WERI-Rb-1 (cell line): ENCODE measurements around the gene PACS1.
A peak's percentile ranks its signal among the peaks of the same experiment; 100 is the strongest.

Experiments used
- DNase-seq: peaks from one replicate; pipeline ENCODE4 v3.0.0-alpha.2; 2020
- H3K27ac ChIP-seq: fragments of 250-450 bp; sonication (Bioruptor Pico); 2 replicates; pipeline ENCODE4 v1.5.1; 2020; ENCODE audit warnings: mild to moderate bottlenecking, moderate library complexity
- H3K27me3 ChIP-seq: fragments of 250-450 bp; sonication (Bioruptor Pico); 2 replicates; pipeline ENCODE4 v1.5.1; 2021; ENCODE audit warnings: mild to moderate bottlenecking, low read depth, moderate library complexity; ENCODE audit not compliant: insufficient read depth, severe bottlenecking
- H3K36me3 ChIP-seq: fragments of 250-450 bp; sonication (Bioruptor Pico); 2 replicates; pipeline ENCODE4 v1.5.1; 2020; ENCODE audit warnings: mild to moderate bottlenecking, moderate library complexity
- H3K4me3 ChIP-seq: 2 replicates; pipeline ENCODE4 v1.5.1; 2011; ENCODE audit warnings: low read depth, mild to moderate bottlenecking, control low read depth, low read length
- H3K9me3 ChIP-seq: fragments of 250-450 bp; sonication (Bioruptor Pico); 2 replicates; pipeline ENCODE4 v1.5.1; 2021; ENCODE audit warnings: mild to moderate bottlenecking, moderate library complexity; ENCODE audit not compliant: severe bottlenecking
- CTCF ChIP-seq: IDR thresholded peaks from 2 replicates; pipeline ENCODE4 v1.5.1; 2011; ENCODE audit warnings: low read depth, mild to moderate bottlenecking, control low read depth, inconsistent platforms, low read length

The PACS1 gene

GRCh38 chr11:66267039-66267378 is 196.9 kb downstream of the PACS1 start:
- TF ChIP-seq CTCF: peak; percentile 16; the same call in 1 of the 2 replicates
- no peaks in the 10 kb centered on the region for H3K9me3 ChIP-seq
- no peaks in the 10 kb centered on the region for H3K27me3 ChIP-seq
- DNase-seq: peak; percentile 38
- peak overlapping the region; percentile 70 for H3K4me3 ChIP-seq
- peak overlapping the region; percentile 65 for H3K27ac ChIP-seq
- H3K36me3 ChIP-seq: peaks cover 60% of the 10 kb centered on the region

DNA sequence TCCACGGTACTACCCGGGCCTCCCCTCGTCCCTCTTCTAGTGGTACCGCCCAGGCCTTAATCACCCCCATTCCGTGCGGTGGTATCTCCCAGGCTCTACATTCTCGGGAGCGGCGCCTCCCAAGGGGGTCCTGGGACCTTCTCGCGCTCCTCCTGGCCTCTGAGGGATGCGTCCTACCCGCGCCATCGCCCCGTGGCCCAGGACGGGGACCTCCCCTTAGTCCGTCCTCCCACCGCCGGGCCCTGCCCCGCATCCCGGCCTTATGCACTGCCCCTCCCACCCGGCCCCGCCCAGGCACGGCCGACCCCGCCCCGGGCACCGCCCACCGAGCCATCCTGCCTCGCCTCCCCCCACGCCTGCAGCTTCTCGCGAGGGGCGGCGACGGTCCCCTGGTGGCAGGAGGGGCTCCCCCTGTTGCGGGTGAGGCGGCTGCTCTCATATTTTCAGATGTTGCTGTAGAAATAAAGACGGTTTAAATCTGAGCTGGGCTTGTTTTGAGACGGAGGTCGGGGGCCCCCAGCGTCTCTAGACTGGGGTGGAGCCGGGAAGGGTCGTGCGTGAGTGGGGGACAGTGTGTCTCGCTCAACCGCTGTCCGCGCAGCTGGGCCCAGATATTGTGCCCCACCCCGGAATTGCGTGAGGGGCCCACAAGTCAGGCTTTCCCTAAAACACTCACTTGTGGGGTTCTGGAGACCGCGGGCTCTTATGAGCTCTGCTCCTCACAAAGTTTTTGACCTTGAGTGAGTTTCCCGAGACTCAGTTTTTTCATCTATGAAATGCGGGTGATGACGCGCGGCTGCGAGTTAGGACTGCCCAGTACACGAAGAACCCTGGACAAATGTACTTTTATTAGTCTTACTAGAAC is 197.5 kb downstream of the PACS1 start:
- H3K27ac ChIP-seq: peak overlapping the region; percentile 98
- peak; percentile 87 for DNase-seq
- H3K4me3 ChIP-seq: peak overlapping the region; percentile 70
- no peak for TF ChIP-seq CTCF
- H3K27me3 ChIP-seq: no peaks in the 10 kb centered on the region
- peaks cover 60% of the 10 kb centered on the region for H3K36me3 ChIP-seq
- no peaks in the 10 kb centered on the region for H3K9me3 ChIP-seq

DNA sequence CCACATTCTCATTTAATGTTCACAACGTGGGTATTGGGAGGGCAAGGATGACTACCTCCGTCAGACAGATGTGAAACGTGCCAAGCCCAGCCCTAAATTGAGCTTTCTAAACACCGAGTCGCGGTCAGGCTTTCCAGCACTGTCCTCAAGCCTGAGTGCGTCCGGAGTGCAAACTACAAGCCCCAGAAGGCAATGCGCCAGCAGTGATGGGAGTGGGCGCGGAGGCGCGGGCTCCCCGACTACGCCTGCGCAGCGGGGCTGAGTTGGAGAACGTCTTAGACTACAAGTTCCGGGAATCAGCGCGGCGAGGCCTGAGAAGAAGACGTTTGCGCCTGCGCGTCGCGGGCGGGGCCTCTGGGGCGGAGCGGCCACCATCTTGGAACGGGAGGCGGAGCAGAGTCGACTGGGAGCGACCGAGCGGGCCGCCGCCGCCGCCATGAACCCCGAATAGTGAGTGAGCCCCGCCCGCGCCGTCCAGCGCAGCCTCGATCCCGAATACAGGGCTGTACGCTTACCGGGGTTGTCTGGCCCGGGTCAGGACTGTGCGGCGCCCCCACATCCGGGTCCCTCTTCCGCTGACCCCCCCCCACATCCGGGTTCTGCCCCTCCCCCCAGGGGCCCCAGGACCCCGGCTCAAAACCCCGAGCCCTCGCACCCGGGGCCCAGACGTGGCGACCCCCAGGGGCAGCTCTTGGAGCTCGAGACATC is 198.3 kb downstream of the PACS1 start, which contains the start of gene RAB1B:
TSS of gene RAB1B (plus strand) at position 396 of the 708 bp plus-strand sequence. CDS start at position 437, 41 bp downstream.
- TF ChIP-seq CTCF: no peak
- peak within 1 kb of the TSS; percentile 70 for H3K4me3 ChIP-seq
- peak; percentile 99 for DNase-seq
- H3K36me3 ChIP-seq: peaks cover 60% of the 10 kb centered on the region
- H3K9me3 ChIP-seq: no peaks in the 10 kb centered on the region
- no peaks in the 10 kb centered on the region for H3K27me3 ChIP-seq
- H3K27ac ChIP-seq: peak within 1 kb of the TSS; percentile 98

DNA sequence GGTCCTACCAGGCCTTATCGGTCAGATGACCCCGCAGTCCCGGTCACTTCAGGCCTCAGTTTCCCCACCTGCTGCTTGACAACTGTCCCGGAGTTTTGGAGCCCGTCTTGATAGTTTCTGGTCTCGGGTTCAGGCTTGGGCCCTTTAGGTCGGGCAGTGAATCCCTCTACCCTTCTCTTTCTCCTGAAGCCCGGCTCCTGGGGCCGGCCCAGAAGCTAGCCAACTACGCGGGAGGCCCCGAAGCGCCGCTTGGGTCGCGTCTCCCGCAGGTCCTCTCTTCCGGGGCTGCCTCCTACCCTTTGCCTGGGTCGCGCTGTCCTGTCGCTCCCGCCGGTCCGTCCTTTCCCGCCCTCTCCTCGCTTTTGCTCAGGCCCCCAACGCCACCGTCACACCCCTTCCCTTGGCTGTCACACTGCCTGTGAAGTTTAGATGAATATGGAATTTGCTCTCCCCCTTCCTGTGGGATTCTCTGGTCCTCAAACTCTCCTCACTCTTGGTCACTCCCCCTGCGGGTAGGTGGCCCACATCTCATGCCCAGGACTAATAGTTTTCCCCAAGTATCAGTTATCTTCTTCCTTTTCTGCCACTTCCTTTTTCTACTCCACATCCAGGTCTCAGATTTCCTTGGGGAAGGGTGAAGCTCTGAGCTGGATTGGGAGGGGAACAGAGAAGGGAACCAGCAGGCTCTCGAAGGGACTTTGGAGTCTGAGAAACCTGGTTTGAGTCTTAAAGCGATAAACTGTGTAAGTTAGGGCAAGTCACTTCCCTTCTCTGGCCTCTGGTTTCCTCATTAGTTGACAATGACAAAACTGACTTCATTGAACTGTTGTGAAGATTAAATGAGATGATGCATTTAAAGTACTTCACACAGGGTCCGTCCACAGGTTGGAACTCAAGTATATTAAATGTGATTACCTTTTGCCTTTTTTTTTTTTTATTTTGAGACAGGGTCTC is 199.2 kb downstream of the PACS1 start:
- 0 out of 2 replicates have a peak, but pooled peaks have one; percentile 24 for TF ChIP-seq CTCF
- H3K36me3 ChIP-seq: peaks cover 65% of the 10 kb centered on the region
- H3K9me3 ChIP-seq: no peaks in the 10 kb centered on the region
- H3K27me3 ChIP-seq: no peaks in the 10 kb centered on the region
- peak overlapping the region; percentile 98 for H3K27ac ChIP-seq
- peak; percentile 41 for DNase-seq
- peak overlapping the region; percentile 70 for H3K4me3 ChIP-seq

DNA sequence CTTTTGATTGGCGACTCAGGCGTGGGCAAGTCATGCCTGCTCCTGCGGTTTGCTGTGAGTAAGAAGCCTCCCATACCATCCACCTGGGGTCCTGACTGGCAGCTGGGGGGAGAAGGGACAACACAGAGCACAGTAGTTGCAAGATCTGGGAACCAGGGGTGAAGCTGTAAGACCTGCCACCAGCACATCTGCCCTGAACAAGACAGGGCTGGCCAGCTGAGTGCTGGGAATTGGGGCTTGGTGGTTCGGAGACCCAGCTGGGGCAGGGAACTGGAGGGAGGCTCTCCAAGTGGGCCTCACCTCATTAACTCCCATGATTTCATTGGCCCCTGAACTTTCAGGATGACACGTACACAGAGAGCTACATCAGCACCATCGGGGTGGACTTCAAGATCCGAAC is 201.7 kb downstream of the PACS1 start:
- no peak overlapping the region for H3K27ac ChIP-seq
- no peak overlapping the region for H3K4me3 ChIP-seq
- H3K27me3 ChIP-seq: no peaks in the 10 kb centered on the region
- no peaks in the 10 kb centered on the region for H3K9me3 ChIP-seq
- peaks cover 55% of the 10 kb centered on the region for H3K36me3 ChIP-seq
- no peak for TF ChIP-seq CTCF
- DNase-seq: no peak
